VCaP (cell line): ENCODE results near the gene CPXM1.

Source experiments
- H3K27ac ChIP-seq: fragments of 450-650 bp; 2 replicates; pipeline ENCODE4 v1.5.1; 2017
- CTCF ChIP-seq: fragments of 450-650 bp; conservative IDR thresholded peaks from 2 replicates; pipeline ENCODE4 v1.5.1; 2017; ENCODE audit warnings: mild to moderate bottlenecking, moderate library complexity

The CPXM1 gene

GRCh38 chr20:2759603-2760296, 40.7 kb downstream of the CPXM1 start:
- H3K27ac ChIP-seq: no peak overlapping the region
- TF ChIP-seq CTCF: no peak

GRCh38 chr20:2759143-2759542, 41.3 kb downstream of the CPXM1 start:
- no peak for TF ChIP-seq CTCF
- no peak overlapping the region for H3K27ac ChIP-seq

GRCh38 chr20:2757969-2758368, 42.5 kb downstream of the CPXM1 start:
- no peak for TF ChIP-seq CTCF
- no peak overlapping the region for H3K27ac ChIP-seq

GRCh38 chr20:2757001-2757400, 43.4 kb downstream of the CPXM1 start:
- TF ChIP-seq CTCF: no peak
- H3K27ac ChIP-seq: no peak overlapping the region

- peak; percentile 88 for TF ChIP-seq CTCF
- no peak overlapping the region for H3K27ac ChIP-seq
Observed at GRCh38 chr20:2756056-2756611, 44.3 kb downstream of the CPXM1 start.

GRCh38 chr20:2755451-2756055, 44.9 kb downstream of the CPXM1 start:
- no peak for TF ChIP-seq CTCF
- no peak overlapping the region for H3K27ac ChIP-seq

- no peak for TF ChIP-seq CTCF
Observed at GRCh38 chr20:2754424-2754823, 46.0 kb downstream of the CPXM1 start.

More at GRCh38 chr20:2754424-2754823, 46.0 kb downstream of the CPXM1 start:
- H3K27ac ChIP-seq: no peak overlapping the region
